Endodermal cell (in vitro differentiated cells): ENCODE data around the gene EYS. TPM values are rescaled to one million over a fixed set of nuclear protein-coding genes. Genes with fewer than 3 reads are reported as not detected.

ENCODE experiments used
- DNase-seq: peaks from one replicate; pipeline ENCODE4 v3.0.0-alpha.2; 2017
- H3K27ac ChIP-seq: 2 replicates; pipeline ENCODE4 v1.5.1; 2013; ENCODE audit warnings: mild to moderate bottlenecking, low read depth, low read length, moderate library complexity
- H3K27me3 ChIP-seq: 2 replicates; pipeline ENCODE4 v1.6.1; 2013; ENCODE audit warnings: mild to moderate bottlenecking, low read length, moderate library complexity; ENCODE audit not compliant: insufficient read depth, control insufficient read depth, poor library complexity, severe bottlenecking
- H3K36me3 ChIP-seq: 2 replicates; pipeline ENCODE4 v1.7.0; 2013; ENCODE audit warnings: mild to moderate bottlenecking, low read length, moderate library complexity; ENCODE audit not compliant: control insufficient read depth, insufficient read depth
- H3K4me1 ChIP-seq: one replicate; pipeline ENCODE4 v1.7.0; 2013; ENCODE audit warnings: low read length; ENCODE audit not compliant: control insufficient read depth, insufficient read depth
- H3K4me3 ChIP-seq: 2 replicates; pipeline ENCODE4 v1.5.1; 2013; ENCODE audit warnings: mild to moderate bottlenecking, low read length, moderate library complexity
- H3K9ac ChIP-seq: 2 replicates; pipeline ENCODE4 v1.6.1; 2013; ENCODE audit warnings: mild to moderate bottlenecking, low read length, moderate library complexity; ENCODE audit not compliant: poor library complexity, severe bottlenecking; ENCODE audit errors: extremely low read depth
- H3K9me3 ChIP-seq: 2 replicates; pipeline ENCODE4 v1.6.1; 2013; ENCODE audit warnings: mild to moderate bottlenecking, low read length, moderate library complexity; ENCODE audit not compliant: control insufficient read depth
- H3K27ac Mint-ChIP-seq: 2 replicates; pipeline ENCODE4 v1.8.0; 2020; ENCODE audit warnings: mixed read lengths
- H3K27me3 Mint-ChIP-seq: 2 replicates; pipeline ENCODE4 v1.8.0; 2021; ENCODE audit warnings: mild to moderate bottlenecking, mixed read lengths; ENCODE audit not compliant: insufficient read depth
- H3K36me3 Mint-ChIP-seq: 2 replicates; pipeline ENCODE4 v1.8.0; 2020; ENCODE audit warnings: low read depth, mixed read lengths
- H3K4me1 Mint-ChIP-seq: 2 replicates; pipeline ENCODE4 v1.8.0; 2020; ENCODE audit warnings: mixed read lengths
- H3K4me3 Mint-ChIP-seq: 2 replicates; pipeline ENCODE4 v1.8.0; 2020; ENCODE audit warnings: mild to moderate bottlenecking, moderate library complexity, mixed read lengths
- H3K9me3 Mint-ChIP-seq: 2 replicates; pipeline ENCODE4 v1.8.0; 2020; ENCODE audit warnings: mild to moderate bottlenecking, mixed read lengths
- WGBS, 2 experiments: methylation state at CpG; one replicate each; pipeline versions ENCODE4 v1.1.5 to v1.1.7; 2013; ENCODE audit warnings: missing lambda C conversion rate in 2 of 2, mixed read lengths in 1 of 2; ENCODE audit not compliant: insufficient coverage in 1 of 2, insufficient read length in 1 of 2; 5-methylcytosine and 5-hydroxymethylcytosine counted together
- total RNA-seq, 2 donors: library from RNA; stranded (reverse); fragmentation: NEBNext Ultra II Directional in 1 of 2; extraction: Animal tissue kit (Norgen Biotek cat#: 25700) in 1 of 2; gene quantifications; 2 replicates in 1 of 2; 3 replicates in 1 of 2; pipeline ENCODE4 v1.2.1, GENCODE V29; 2021
- TF ChIP-seq, protein P1 (sequence below): fragments of 200-600 bp; sonication (generic); conservative IDR thresholded peaks from 2 replicates; pipeline ENCODE4 v1.5.0; 2021; ENCODE audit warnings: antibody characterized with exemption, mild to moderate bottlenecking

Gene EYS
- total RNA-seq, 2 donors from 2014 or later: 0.31 to 0.70 TPM

DNA sequence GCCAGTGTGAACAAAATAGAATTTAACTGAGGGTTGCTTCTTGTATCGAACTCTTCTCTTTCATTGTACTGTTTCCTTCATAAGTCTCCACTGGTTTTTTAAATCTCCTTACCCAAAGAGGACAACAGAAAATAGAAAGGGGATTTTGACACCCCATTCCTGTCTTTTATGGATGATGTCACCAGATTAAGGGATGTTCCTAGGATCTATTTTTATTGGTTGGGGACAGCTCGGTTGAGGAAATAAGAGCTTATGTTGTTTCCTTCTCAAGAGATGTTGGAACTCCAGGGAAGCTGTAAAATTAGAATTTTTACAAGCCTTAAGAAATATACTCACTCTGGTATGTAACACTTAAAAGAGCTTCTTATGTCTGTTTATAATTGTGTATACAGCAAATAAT, 1900.0 kb downstream of the EYS start:
- TF ChIP-seq, protein P1, sequence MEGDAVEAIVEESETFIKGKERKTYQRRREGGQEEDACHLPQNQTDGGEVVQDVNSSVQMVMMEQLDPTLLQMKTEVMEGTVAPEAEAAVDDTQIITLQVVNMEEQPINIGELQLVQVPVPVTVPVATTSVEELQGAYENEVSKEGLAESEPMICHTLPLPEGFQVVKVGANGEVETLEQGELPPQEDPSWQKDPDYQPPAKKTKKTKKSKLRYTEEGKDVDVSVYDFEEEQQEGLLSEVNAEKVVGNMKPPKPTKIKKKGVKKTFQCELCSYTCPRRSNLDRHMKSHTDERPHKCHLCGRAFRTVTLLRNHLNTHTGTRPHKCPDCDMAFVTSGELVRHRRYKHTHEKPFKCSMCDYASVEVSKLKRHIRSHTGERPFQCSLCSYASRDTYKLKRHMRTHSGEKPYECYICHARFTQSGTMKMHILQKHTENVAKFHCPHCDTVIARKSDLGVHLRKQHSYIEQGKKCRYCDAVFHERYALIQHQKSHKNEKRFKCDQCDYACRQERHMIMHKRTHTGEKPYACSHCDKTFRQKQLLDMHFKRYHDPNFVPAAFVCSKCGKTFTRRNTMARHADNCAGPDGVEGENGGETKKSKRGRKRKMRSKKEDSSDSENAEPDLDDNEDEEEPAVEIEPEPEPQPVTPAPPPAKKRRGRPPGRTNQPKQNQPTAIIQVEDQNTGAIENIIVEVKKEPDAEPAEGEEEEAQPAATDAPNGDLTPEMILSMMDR: no peak
- Mint-ChIP-seq H3K27ac (no peak overlapping the region), H3K9me3 (no peaks in the 10 kb centered on the region), H3K36me3 (no peaks in the 10 kb centered on the region), H3K4me3 (no peak overlapping the region), H3K27me3 (peaks cover 22% of the 10 kb centered on the region), H3K4me1 (peaks cover 21% of the 10 kb centered on the region)
- WGBS, 2 experiments: 89 to 100% methylated on average over 1 to 2 of the region's 2 CpGs
- peak overlapping the region; percentile 39 for H3K4me3 ChIP-seq
- H3K27me3 ChIP-seq: peaks cover 24% of the 10 kb centered on the region
- no peak overlapping the region for H3K27ac ChIP-seq
- H3K9ac ChIP-seq: no peak overlapping the region
- H3K36me3 ChIP-seq: no peaks in the 10 kb centered on the region
- H3K9me3 ChIP-seq: no peaks in the 10 kb centered on the region
- peaks cover 13% of the 10 kb centered on the region for H3K4me1 ChIP-seq
- no peak for DNase-seq

DNA sequence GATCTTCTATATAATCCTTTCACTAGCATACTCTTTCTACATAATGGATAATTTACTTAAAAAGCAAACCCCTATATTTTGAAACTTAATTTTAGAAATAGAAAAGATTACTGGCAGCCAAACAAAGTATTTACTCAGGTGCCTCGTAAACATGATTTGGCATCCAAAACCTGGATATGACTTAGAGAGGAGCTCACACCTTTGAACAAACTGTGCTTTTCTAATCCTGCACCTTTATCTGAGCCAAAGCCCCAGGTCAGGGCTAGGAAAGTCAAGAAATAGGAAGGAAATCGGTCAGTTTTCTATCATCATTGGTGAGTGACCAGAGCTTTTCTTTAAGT, 1900.5 kb downstream of the EYS start:
- TF ChIP-seq, protein P1: no peak
- Histone ChIP-seq H3K4me1 (peaks cover 13% of the 10 kb centered on the region), H3K36me3 (no peaks in the 10 kb centered on the region), H3K27ac (no peak overlapping the region), H3K4me3 (peak overlapping the region; percentile 39), H3K9me3 (no peaks in the 10 kb centered on the region), H3K9ac (no peak overlapping the region), H3K27me3 (peaks cover 29% of the 10 kb centered on the region)
- Mint-ChIP-seq H3K27ac (no peak overlapping the region), H3K36me3 (no peaks in the 10 kb centered on the region), H3K9me3 (no peaks in the 10 kb centered on the region), H3K27me3 (peaks cover 23% of the 10 kb centered on the region), H3K4me3 (no peak overlapping the region), H3K4me1 (peaks cover 21% of the 10 kb centered on the region)
- 91 to 100% methylated on average over 1 to 2 of the region's 2 CpGs for WGBS, 2 experiments
- no peak for DNase-seq

- peak overlapping the region; percentile 1 for H3K9ac ChIP-seq
- 78 to 82% methylated on average over 3 to 5 of the region's 5 CpGs for WGBS, 2 experiments
Measured at GRCh38 chr6:63805808-63806572, 1901.0 kb downstream of the EYS start.

More at GRCh38 chr6:63805808-63806572, 1901.0 kb downstream of the EYS start:
- no peaks in the 10 kb centered on the region for H3K36me3 Mint-ChIP-seq
- Histone ChIP-seq H3K27ac (no peak overlapping the region), H3K9me3 (no peaks in the 10 kb centered on the region), H3K36me3 (no peaks in the 10 kb centered on the region), H3K4me3 (peak overlapping the region; percentile 28), H3K27me3 (peaks cover 30% of the 10 kb centered on the region), H3K4me1 (peaks cover 13% of the 10 kb centered on the region)
- peak overlapping the region; percentile 13 for H3K27ac Mint-ChIP-seq
- peaks cover 21% of the 10 kb centered on the region for H3K4me1 Mint-ChIP-seq
- H3K27me3 Mint-ChIP-seq: peaks cover 28% of the 10 kb centered on the region
- no peak for DNase-seq
- no peak overlapping the region for H3K4me3 Mint-ChIP-seq
- TF ChIP-seq, protein P1: no peak
- H3K9me3 Mint-ChIP-seq: no peaks in the 10 kb centered on the region
